SK-N-SH (cell line): ENCODE measurements around the gene TNFRSF21. TPM values are rescaled to one million over a fixed set of nuclear protein-coding genes. Genes with fewer than 3 reads are reported as not detected.

Experiments
- CTCF ChIA-PET: fragments of 300-600, 350-600 bp; formaldehyde crosslinking; extraction: SDS; loops from one replicate; lab custom pipeline; 2021; lab: Yijun Ruan, JAX
- POLR2A ChIA-PET: fragments of 350-600 bp; sonication (Branson Sonifier 250); formaldehyde crosslinking; extraction: SDS; loops from one replicate; lab custom pipeline; 2020; ENCODE audit warnings: antibody characterized with exemption, inconsistent platforms; lab: Yijun Ruan, JAX
- DNase-seq: peaks from one replicate; pipeline ENCODE4 v3.0.0; 2012
- H2AFZ ChIP-seq: fragments of 200-600 bp; sonication (generic); 2 replicates; pipeline ENCODE4 v1.8.1; 2016; ENCODE audit warnings: antibody characterized with exemption, mild to moderate bottlenecking, low read depth
- H3F3A ChIP-seq: fragments of 200-600 bp; sonication (generic); replicated peaks from 2 replicates; pipeline ENCODE3; 2016; ENCODE audit warnings: antibody characterized with exemption, mild to moderate bottlenecking; ENCODE audit not compliant: insufficient read depth
- H3K27ac ChIP-seq, 2 experiments: fragments of 200-500 bp in 1 of 2; fragments of 200-600 bp in 1 of 2; sonication (Bioruptor generic) in 1 of 2; sonication (generic), shearing (Covaris generic) in 1 of 2; 2 replicates each; pipeline versions ENCODE4 v1.5.1 to v1.6.1; 2014 to 2016; ENCODE audit warnings: low read depth in 2 of 2, inconsistent platforms in 1 of 2, low read length in 1 of 2, mild to moderate bottlenecking in 1 of 2, mixed read lengths in 1 of 2
- H3K27me3 ChIP-seq: fragments of 200-600 bp; sonication (generic), shearing (Covaris generic); 2 replicates; pipeline ENCODE4 v1.6.1; 2016; ENCODE audit warnings: mixed run types; ENCODE audit not compliant: insufficient read depth
- H3K36me3 ChIP-seq, 2 experiments: fragments of 200-500 bp in 1 of 2; fragments of 200-600 bp in 1 of 2; sonication (Bioruptor generic) in 1 of 2; sonication (generic) in 1 of 2; replicated peaks in 1 of 2; 2 replicates each; pipeline versions ENCODE3 to v1.5.1; 2014 to 2016; ENCODE audit warnings: low read length in 1 of 2, mild to moderate bottlenecking in 1 of 2; ENCODE audit not compliant: insufficient read depth in 2 of 2, control insufficient read depth in 1 of 2
- H3K4me1 ChIP-seq, 2 experiments: fragments of 200-500 bp in 1 of 2; fragments of 200-600 bp in 1 of 2; sonication (Bioruptor generic) in 1 of 2; sonication (generic), shearing (Covaris generic) in 1 of 2; 2 replicates each; pipeline versions ENCODE4 v1.5.1 to v1.6.1; 2014 to 2016; ENCODE audit warnings: low read depth in 1 of 2, low read length in 1 of 2, mixed run types in 1 of 2; ENCODE audit not compliant: insufficient read depth in 2 of 2, control insufficient read depth in 1 of 2
- H3K4me2 ChIP-seq: fragments of 200-600 bp; sonication (generic), shearing (Covaris generic); 2 replicates; pipeline ENCODE4 v1.6.1; 2017; ENCODE audit warnings: mixed run types
- H3K4me3 ChIP-seq, 2 experiments: fragments of 200-500 bp in 1 of 2; fragments of 200-600 bp in 1 of 2; sonication (Bioruptor generic) in 1 of 2; sonication (generic), shearing (Covaris generic) in 1 of 2; 2 replicates each; pipeline versions ENCODE4 v1.5.1 to v1.8.1; 2014 to 2016; ENCODE audit warnings: low read depth in 2 of 2, inconsistent platforms in 1 of 2, low read length in 1 of 2, mild to moderate bottlenecking in 1 of 2, mixed read lengths in 1 of 2, moderate library complexity in 1 of 2
- H3K79me2 ChIP-seq: fragments of 200-600 bp; sonication (generic); 2 replicates; pipeline ENCODE4 v1.8.1; 2017; ENCODE audit warnings: mild to moderate bottlenecking; ENCODE audit not compliant: insufficient read depth
- H3K9ac ChIP-seq: fragments of 200-600 bp; sonication (generic); 2 replicates; pipeline ENCODE4 v1.6.1; 2017; ENCODE audit warnings: mixed run types
- H3K9me2 ChIP-seq: fragments of 200-600 bp; sonication (generic); 2 replicates; pipeline ENCODE4 v1.6.1; 2017; ENCODE audit warnings: mixed run types
- H3K9me3 ChIP-seq: fragments of 200-600 bp; sonication (generic); 2 replicates; pipeline ENCODE4 v1.6.1; 2017; ENCODE audit warnings: mixed run types, mild to moderate bottlenecking, moderate library complexity
- H4K20me1 ChIP-seq: fragments of 200-600 bp; sonication (generic); 2 replicates; pipeline ENCODE4 v1.6.1; 2017; ENCODE audit warnings: mild to moderate bottlenecking, mixed run types; ENCODE audit not compliant: insufficient read depth
- ELF1 ChIP-seq: IDR thresholded peaks from 2 replicates; pipeline ENCODE4 v1.4.0; 2012
- EP300 ChIP-seq, 2 experiments: IDR thresholded peaks; 2 replicates each; pipeline versions ENCODE4 v1.4.0 to v1.6.1; 2012; ENCODE audit warnings: borderline replicate concordance in 1 of 2, low read depth in 1 of 2, low read length in 1 of 2
- EZH2phosphoT487 ChIP-seq: fragments of 200-600 bp; sonication (generic); IDR thresholded peaks from 2 replicates; pipeline ENCODE4 v1.6.1; 2017; ENCODE audit warnings: low read depth, mixed run types, mild to moderate bottlenecking, antibody characterized with exemption, moderate library complexity, borderline replicate concordance
- NFIC ChIP-seq: IDR thresholded peaks from 2 replicates; pipeline ENCODE4 v1.4.0; 2012; ENCODE audit warnings: borderline replicate concordance
- POLR2AphosphoS5 ChIP-seq: IDR thresholded peaks from 2 replicates; pipeline ENCODE4 v1.6.1; 2012; ENCODE audit warnings: low read depth, low read length
- REST ChIP-seq: IDR thresholded peaks from 2 replicates; pipeline ENCODE4 v1.6.1; 2012; ENCODE audit warnings: mild to moderate bottlenecking, low read depth, low read length, moderate library complexity
- RFX5 ChIP-seq: IDR thresholded peaks from 2 replicates; pipeline ENCODE4 v1.6.1; 2012; ENCODE audit warnings: mild to moderate bottlenecking, improper control_type of control experiment, low read length
- SIN3A ChIP-seq: IDR thresholded peaks from 2 replicates; pipeline ENCODE4 v1.6.1; 2012; ENCODE audit warnings: low read depth, mild to moderate bottlenecking, low read length, moderate library complexity, borderline replicate concordance
- SMC3 ChIP-seq: IDR thresholded peaks from 2 replicates; pipeline ENCODE4 v1.6.1; 2012; ENCODE audit warnings: low read depth, low read length, improper control_type of control experiment
- TAF1 ChIP-seq: IDR thresholded peaks from 2 replicates; pipeline ENCODE4 v1.6.1; 2012; ENCODE audit warnings: low read depth, mild to moderate bottlenecking, low read length, moderate library complexity, borderline replicate concordance
- YY1 ChIP-seq: IDR thresholded peaks from 2 replicates; pipeline ENCODE4 v1.4.0; 2012; ENCODE audit warnings: low read depth, mild to moderate bottlenecking
- WGBS: methylation state at CpG from one replicate; pipeline ENCODE4 v1.1.6; 2017; ENCODE audit warnings: low lambda C conversion rate; 5-methylcytosine and 5-hydroxymethylcytosine counted together
- polyA plus RNA-seq, 3 experiments: library from polyadenylated mRNA; depleted of rRNA; stranded (reverse); fragments of >200 nt; gene quantifications; 2 replicates each; pipeline ENCODE4 v1.2.3, GENCODE V29; 2012
- TF ChIP-seq, protein P1 (sequence below): fragments of 200-600 bp; sonication (generic); IDR thresholded peaks from 2 replicates; pipeline ENCODE4 v1.6.1; 2017; ENCODE audit warnings: antibody characterized with exemption, mild to moderate bottlenecking, moderate library complexity
- TF ChIP-seq, protein P2 (sequence below): IDR thresholded peaks from 2 replicates; pipeline ENCODE4 v1.4.0; 2012; ENCODE audit warnings: low read depth

The TNFRSF21 gene
- polyA plus RNA-seq, 1 of the 3 experiments (the other 2 are of a cell fraction), result 9.2 TPM

DNA sequence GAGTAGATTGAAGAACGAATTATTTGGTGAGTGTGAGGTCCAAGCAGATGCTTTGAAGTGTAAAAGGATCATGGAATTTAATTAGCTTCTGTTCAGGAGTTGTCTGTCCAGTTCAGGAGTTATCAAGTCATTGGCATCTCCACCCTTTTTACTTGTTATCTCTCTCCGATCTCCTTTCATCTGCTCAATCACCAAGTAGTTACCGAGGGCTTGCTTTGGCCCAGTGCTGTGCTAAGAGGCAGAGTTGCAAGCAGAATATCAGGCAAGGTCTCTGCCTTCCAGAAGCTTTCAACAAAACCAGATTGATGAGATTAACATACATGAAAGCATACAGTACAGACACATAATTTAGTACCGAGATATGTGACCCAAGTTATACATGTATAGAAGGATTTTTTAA is 10.2 kb upstream of the TNFRSF21 start:
- Histone ChIP-seq H3F3A (no peaks in the 10 kb centered on the region), H3K9ac (no peak overlapping the region), H3K4me3 (no peak overlapping the region), H2AFZ (no peak overlapping the region), H3K27me3 (peaks cover 3% of the 10 kb centered on the region; the same call in 1 of the 2 replicates), H3K9me2 (no peaks in the 10 kb centered on the region), H3K36me3 (no peaks in the 10 kb centered on the region), H3K4me2 (no peak overlapping the region), H3K27ac (no peak overlapping the region), H3K9me3 (no peaks in the 10 kb centered on the region), H4K20me1 (no peaks in the 10 kb centered on the region), H3K79me2 (no peaks in the 10 kb centered on the region), H3K4me1 (no peaks in the 10 kb centered on the region)
- TF ChIP-seq YY1, result no peak
- TF ChIP-seq, protein P1, sequence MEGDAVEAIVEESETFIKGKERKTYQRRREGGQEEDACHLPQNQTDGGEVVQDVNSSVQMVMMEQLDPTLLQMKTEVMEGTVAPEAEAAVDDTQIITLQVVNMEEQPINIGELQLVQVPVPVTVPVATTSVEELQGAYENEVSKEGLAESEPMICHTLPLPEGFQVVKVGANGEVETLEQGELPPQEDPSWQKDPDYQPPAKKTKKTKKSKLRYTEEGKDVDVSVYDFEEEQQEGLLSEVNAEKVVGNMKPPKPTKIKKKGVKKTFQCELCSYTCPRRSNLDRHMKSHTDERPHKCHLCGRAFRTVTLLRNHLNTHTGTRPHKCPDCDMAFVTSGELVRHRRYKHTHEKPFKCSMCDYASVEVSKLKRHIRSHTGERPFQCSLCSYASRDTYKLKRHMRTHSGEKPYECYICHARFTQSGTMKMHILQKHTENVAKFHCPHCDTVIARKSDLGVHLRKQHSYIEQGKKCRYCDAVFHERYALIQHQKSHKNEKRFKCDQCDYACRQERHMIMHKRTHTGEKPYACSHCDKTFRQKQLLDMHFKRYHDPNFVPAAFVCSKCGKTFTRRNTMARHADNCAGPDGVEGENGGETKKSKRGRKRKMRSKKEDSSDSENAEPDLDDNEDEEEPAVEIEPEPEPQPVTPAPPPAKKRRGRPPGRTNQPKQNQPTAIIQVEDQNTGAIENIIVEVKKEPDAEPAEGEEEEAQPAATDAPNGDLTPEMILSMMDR, result no peak
- TF ChIP-seq, protein P2, sequence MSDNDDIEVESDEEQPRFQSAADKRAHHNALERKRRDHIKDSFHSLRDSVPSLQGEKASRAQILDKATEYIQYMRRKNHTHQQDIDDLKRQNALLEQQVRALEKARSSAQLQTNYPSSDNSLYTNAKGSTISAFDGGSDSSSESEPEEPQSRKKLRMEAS, result no peak
- TF ChIP-seq REST, result no peak
- no peak for TF ChIP-seq ELF1
- TF ChIP-seq EZH2phosphoT487, result no peak
- TF ChIP-seq POLR2AphosphoS5, result no peak
- no peak for TF ChIP-seq SIN3A
- no peak for TF ChIP-seq EP300 (IDR thresholded peaks at IDR 0.05; ENCODE audit: borderline replicate concordance in 1 of 2, low read depth in 1 of 2, low read length in 1 of 2)
- no peak for TF ChIP-seq TAF1
- TF ChIP-seq RFX5, result no peak
- TF ChIP-seq SMC3, result no peak
- TF ChIP-seq NFIC, result no peak
- WGBS, result 7% methylated on average over 4 of the region's 4 CpGs
- POLR2A ChIA-PET, result no interaction called here
- CTCF ChIA-PET, result interaction anchor here (1.2 to 1.7 kb wide), 2 partner anchors 10 to 471 kb away, joined by 4 to 8 read pairs; partner anchors contain the start of gene TNFRSF21
- DNase-seq, result no peak
